GM23338 (cell line): ENCODE data around the gene RNF43. TPM values are rescaled to one million over a fixed set of nuclear protein-coding genes. Genes with fewer than 3 reads are reported as not detected.

Source experiments
- ATAC-seq: fragments of 200-7000 bp; cut with Tn5 transposase; 3 replicates; pipeline ENCODE4 v1.9.1; 2020
- DNase-seq: peaks from one replicate; pipeline ENCODE4 v3.0.0-alpha.2; 2015; ENCODE audit warnings: low spot score
- H2AFZ ChIP-seq: fragments of 200-600 bp; sonication (generic); 2 replicates; pipeline ENCODE4 v1.8.0; 2016; ENCODE audit warnings: antibody characterized with exemption, mild to moderate bottlenecking, moderate library complexity
- H3F3A ChIP-seq: fragments of 200-600 bp; sonication (generic); replicated peaks from 2 replicates; pipeline ENCODE4 v1.8.0; 2017; ENCODE audit warnings: antibody characterized with exemption, mixed run types, low read depth
- H3K27ac ChIP-seq: fragments of 200-600 bp; sonication (generic); 2 replicates; pipeline ENCODE4 v1.6.1; 2016; ENCODE audit warnings: low read depth
- H3K27me3 ChIP-seq: fragments of 200-600 bp; sonication (generic); 2 replicates; pipeline ENCODE4 v1.8.0; 2016; ENCODE audit warnings: mild to moderate bottlenecking, mixed run types, moderate library complexity; ENCODE audit not compliant: insufficient read depth
- H3K36me3 ChIP-seq: fragments of 200-600 bp; sonication (generic); 2 replicates; pipeline ENCODE4 v1.8.0; 2016; ENCODE audit warnings: mild to moderate bottlenecking; ENCODE audit not compliant: insufficient read depth
- H3K4me1 ChIP-seq: fragments of 200-600 bp; sonication (generic); 2 replicates; pipeline ENCODE4 v1.8.0; 2016; ENCODE audit warnings: mild to moderate bottlenecking, moderate library complexity; ENCODE audit not compliant: insufficient read depth
- H3K4me2 ChIP-seq: fragments of 200-600 bp; sonication (generic); 2 replicates; pipeline ENCODE4 v1.7.1; 2017; ENCODE audit warnings: mixed run types
- H3K4me3 ChIP-seq: fragments of 200-600 bp; sonication (generic); 2 replicates; pipeline ENCODE4 v1.6.1; 2016; ENCODE audit warnings: mixed run types
- H3K79me2 ChIP-seq: fragments of 200-600 bp; sonication (generic); replicated peaks from 2 replicates; pipeline ENCODE4 v1.8.0; 2017; ENCODE audit warnings: mild to moderate bottlenecking; ENCODE audit not compliant: insufficient read depth
- H3K9me2 ChIP-seq: fragments of 200-600 bp; sonication (generic); 2 replicates; pipeline ENCODE4 v1.8.0; 2017; ENCODE audit not compliant: insufficient read depth
- H4K20me1 ChIP-seq: fragments of 200-600 bp; sonication (generic); replicated peaks from 2 replicates; pipeline ENCODE4 v1.8.0; 2017; ENCODE audit warnings: mild to moderate bottlenecking; ENCODE audit not compliant: insufficient read depth
- H3K27ac Mint-ChIP-seq: 2 replicates; pipeline ENCODE4 v1.8.0; 2020; ENCODE audit warnings: inconsistent platforms, mild to moderate bottlenecking, moderate library complexity, mixed read lengths
- H3K27me3 Mint-ChIP-seq: 3 replicates; pipeline ENCODE4 v1.8.0; 2022; ENCODE audit warnings: low read depth, mild to moderate bottlenecking, moderate library complexity, mixed read lengths, inconsistent platforms; ENCODE audit not compliant: insufficient read depth, poor library complexity
- H3K36me3 Mint-ChIP-seq: 3 replicates; pipeline ENCODE4 v1.8.0; 2021; ENCODE audit warnings: low read depth, mild to moderate bottlenecking, inconsistent platforms, moderate library complexity, mixed read lengths
- H3K4me1 Mint-ChIP-seq: 3 replicates; pipeline ENCODE4 v1.8.0; 2020; ENCODE audit warnings: mild to moderate bottlenecking, inconsistent platforms, mixed read lengths
- H3K4me3 Mint-ChIP-seq: 3 replicates; pipeline ENCODE4 v1.8.0; 2021; ENCODE audit warnings: moderate library complexity, mild to moderate bottlenecking, inconsistent platforms, mixed read lengths
- H3K9me3 Mint-ChIP-seq: 3 replicates; pipeline ENCODE4 v1.8.0; 2020; ENCODE audit warnings: moderate library complexity, mild to moderate bottlenecking, inconsistent platforms, mixed read lengths
- CREB1 ChIP-seq: fragments of 250-450 bp; sonication (Bioruptor Pico); IDR thresholded peaks from 2 replicates; pipeline ENCODE4 v1.5.0; 2020; ENCODE audit warnings: low read depth, mild to moderate bottlenecking, moderate library complexity
- EZH2 ChIP-seq: fragments of 200-600 bp; sonication (generic); IDR thresholded peaks from one replicate; pipeline ENCODE4 v1.8.0; 2017; ENCODE audit warnings: antibody characterized with exemption, mild to moderate bottlenecking, low read depth; ENCODE audit not compliant: unreplicated experiment
- JUNB ChIP-seq: IDR thresholded peaks from one replicate; pipeline ENCODE4 v1.6.1; 2016; ENCODE audit warnings: antibody characterized with exemption; ENCODE audit not compliant: unreplicated experiment
- NANOG ChIP-seq: IDR thresholded peaks from 2 replicates; pipeline ENCODE4 v1.6.1; 2016; ENCODE audit warnings: antibody characterized with exemption, borderline replicate concordance
- POLR2AphosphoS5 ChIP-seq: IDR thresholded peaks from 2 replicates; pipeline ENCODE4 v1.6.1; 2016; ENCODE audit warnings: antibody characterized with exemption, low read depth
- STAT1 ChIP-seq: IDR thresholded peaks from one replicate; pipeline ENCODE4 v1.6.1; 2016; ENCODE audit warnings: antibody characterized with exemption; ENCODE audit not compliant: unreplicated experiment
- ZNF114 ChIP-seq: fragments of 250-450 bp; sonication (Bioruptor Pico); IDR thresholded peaks from 2 replicates; pipeline ENCODE4 v1.5.0; 2020; ENCODE audit warnings: mild to moderate bottlenecking, moderate library complexity
- polyA plus RNA-seq: library from polyadenylated mRNA; unstranded; fragments of >200 nt; fragmentation: Nextera tagmentation; extraction: Ambion mirVana; gene quantifications from 2 replicates; pipeline ENCODE4 v1.2.1, GENCODE V29; 2016
- total RNA-seq: library from RNA; depleted of rRNA; stranded (reverse); fragments of >200 nt; shearing (Covaris generic); gene quantifications from 2 replicates; pipeline ENCODE4 v1.2.3, GENCODE V29; 2014
- TF ChIP-seq, protein P1 (sequence below): IDR thresholded peaks from 2 replicates; pipeline ENCODE4 v1.6.1; 2016; ENCODE audit warnings: antibody characterized with exemption
- TF ChIP-seq, protein P2 (sequence below): fragments of 250-450 bp; sonication (Bioruptor Pico); IDR thresholded peaks from 2 replicates; pipeline ENCODE4 v1.5.0; 2020; ENCODE audit warnings: mild to moderate bottlenecking, moderate library complexity

The RNF43 gene
- total and polyA plus RNA-seq, 2 experiments from 2014 or later, result 0.58 to 2.2 TPM

DNA sequence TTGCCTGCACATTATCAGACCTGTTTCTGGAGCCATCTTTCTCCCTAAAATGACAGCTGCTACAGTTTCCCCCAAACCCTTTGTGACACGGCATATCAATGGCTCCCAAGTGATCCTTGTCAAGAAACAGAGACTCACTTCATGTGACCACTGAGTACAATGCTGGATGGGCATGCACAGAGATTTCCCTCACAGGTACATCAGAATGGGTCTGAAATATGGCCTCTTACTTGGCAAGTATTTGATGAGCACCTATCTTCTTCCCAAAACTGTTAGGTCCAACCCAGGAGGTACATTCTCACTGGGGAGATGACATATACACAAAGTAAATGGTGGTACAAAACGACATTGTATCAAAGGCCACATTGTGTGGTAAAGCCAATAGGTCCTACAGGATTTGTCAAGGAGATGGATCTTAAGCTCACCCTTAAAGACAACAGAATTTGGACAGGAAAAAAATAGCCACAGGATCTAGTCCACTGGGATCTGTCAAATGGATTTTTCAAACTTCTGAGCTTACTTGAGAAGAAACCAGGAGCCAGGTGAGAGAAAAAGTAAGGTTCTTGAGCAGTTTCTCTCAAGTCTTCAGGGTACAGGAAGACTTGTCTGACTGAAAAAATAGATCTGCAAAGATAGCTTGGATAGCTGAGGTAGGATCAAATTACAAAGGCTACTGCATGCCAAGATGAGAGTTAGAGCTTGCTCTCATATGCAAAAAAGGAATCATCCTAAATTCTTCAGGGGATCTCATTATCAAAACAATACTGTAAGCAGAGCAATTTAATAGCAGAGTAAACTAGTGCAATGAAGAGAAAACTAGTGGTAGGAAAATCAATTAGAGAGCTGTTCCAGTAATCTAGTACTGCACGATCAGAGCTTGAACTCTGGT, 28.8 kb downstream of the RNF43 start:
- H3K79me2 ChIP-seq, result no peaks in the 10 kb centered on the region
- peak overlapping the region; percentile 41 for H3K4me2 ChIP-seq
- Mint-ChIP-seq H3K36me3 (no peaks in the 10 kb centered on the region), H3K4me1 (peaks cover 36% of the 10 kb centered on the region), H3K9me3 (no peaks in the 10 kb centered on the region), H3K4me3 (peak overlapping the region; percentile 45), H3K27ac (no peak overlapping the region), H3K27me3 (peaks cover 3% of the 10 kb centered on the region)
- H3K36me3 ChIP-seq, result no peaks in the 10 kb centered on the region
- H4K20me1 ChIP-seq, result no peaks in the 10 kb centered on the region
- no peaks in the 10 kb centered on the region; the same call in 1 of the 2 replicates for H3K9me2 ChIP-seq
- no peaks in the 10 kb centered on the region for H3F3A ChIP-seq
- H2AFZ ChIP-seq, result no peak overlapping the region
- DNase-seq, result peak; percentile 39
- H3K4me3 ChIP-seq, result peak overlapping the region; percentile 22
- peak; percentile 71 for ATAC-seq
- TF ChIP-seq CREB1 (CRISPR knock-in tag) (no peak), EZH2 (no peak), STAT1 (no peak), NANOG (peak; percentile 4; the same call in 1 of the 2 replicates)
- TF ChIP-seq, protein P1, sequence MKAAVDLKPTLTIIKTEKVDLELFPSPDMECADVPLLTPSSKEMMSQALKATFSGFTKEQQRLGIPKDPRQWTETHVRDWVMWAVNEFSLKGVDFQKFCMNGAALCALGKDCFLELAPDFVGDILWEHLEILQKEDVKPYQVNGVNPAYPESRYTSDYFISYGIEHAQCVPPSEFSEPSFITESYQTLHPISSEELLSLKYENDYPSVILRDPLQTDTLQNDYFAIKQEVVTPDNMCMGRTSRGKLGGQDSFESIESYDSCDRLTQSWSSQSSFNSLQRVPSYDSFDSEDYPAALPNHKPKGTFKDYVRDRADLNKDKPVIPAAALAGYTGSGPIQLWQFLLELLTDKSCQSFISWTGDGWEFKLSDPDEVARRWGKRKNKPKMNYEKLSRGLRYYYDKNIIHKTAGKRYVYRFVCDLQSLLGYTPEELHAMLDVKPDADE, result no peak
- peaks cover 19% of the 10 kb centered on the region for H3K4me1 ChIP-seq
- H3K27ac ChIP-seq, result no peak overlapping the region
- peaks cover 4% of the 10 kb centered on the region; the same call in 1 of the 2 replicates for H3K27me3 ChIP-seq

DNA sequence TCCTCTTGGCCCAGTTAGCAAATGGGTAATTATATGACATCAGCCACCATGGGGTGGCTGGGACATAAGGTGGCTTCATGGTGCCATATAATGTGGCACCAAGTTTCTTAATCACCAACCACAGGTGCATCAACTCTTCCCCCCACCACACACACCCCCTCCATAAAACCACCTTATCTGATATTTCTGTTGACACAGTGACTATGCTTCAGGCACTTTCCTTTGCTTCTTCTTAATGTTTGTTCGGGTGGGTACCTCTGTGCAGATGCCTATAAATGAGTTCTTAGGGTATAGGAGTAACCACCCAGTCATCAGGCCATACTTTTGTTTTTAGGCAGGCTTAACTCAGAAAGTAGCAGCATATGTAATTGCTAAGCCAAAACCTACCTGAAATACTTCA, 29.5 kb downstream of the RNF43 start:
- DNase-seq (no peak), ATAC-seq (no peak)
- peaks cover 4% of the 10 kb centered on the region; the same call in 1 of the 2 replicates for H3K27me3 ChIP-seq
- Mint-ChIP-seq H3K27ac (no peak overlapping the region), H3K27me3 (peaks cover 2% of the 10 kb centered on the region), H3K4me1 (peaks cover 36% of the 10 kb centered on the region), H3K4me3 (no peak overlapping the region), H3K9me3 (no peaks in the 10 kb centered on the region), H3K36me3 (no peaks in the 10 kb centered on the region)
- H3K36me3 ChIP-seq, result no peaks in the 10 kb centered on the region
- H3K4me3 ChIP-seq, result no peak overlapping the region
- no peak overlapping the region for H3K27ac ChIP-seq
- H3K4me2 ChIP-seq, result peak overlapping the region; percentile 41; the same call in 1 of the 2 replicates
- H4K20me1 ChIP-seq, result no peaks in the 10 kb centered on the region
- H3K4me1 ChIP-seq, result peaks cover 19% of the 10 kb centered on the region
- H3K9me2 ChIP-seq, result no peaks in the 10 kb centered on the region; the same call in 1 of the 2 replicates
- no peaks in the 10 kb centered on the region for H3K79me2 ChIP-seq
- no peak overlapping the region for H2AFZ ChIP-seq
- no peaks in the 10 kb centered on the region for H3F3A ChIP-seq
- TF ChIP-seq STAT1, result no peak
- TF ChIP-seq POLR2AphosphoS5, result no peak
- no peak for TF ChIP-seq CREB1 (CRISPR knock-in tag)
- no peak for TF ChIP-seq JUNB
- TF ChIP-seq EZH2, result no peak
- TF ChIP-seq, protein P2, sequence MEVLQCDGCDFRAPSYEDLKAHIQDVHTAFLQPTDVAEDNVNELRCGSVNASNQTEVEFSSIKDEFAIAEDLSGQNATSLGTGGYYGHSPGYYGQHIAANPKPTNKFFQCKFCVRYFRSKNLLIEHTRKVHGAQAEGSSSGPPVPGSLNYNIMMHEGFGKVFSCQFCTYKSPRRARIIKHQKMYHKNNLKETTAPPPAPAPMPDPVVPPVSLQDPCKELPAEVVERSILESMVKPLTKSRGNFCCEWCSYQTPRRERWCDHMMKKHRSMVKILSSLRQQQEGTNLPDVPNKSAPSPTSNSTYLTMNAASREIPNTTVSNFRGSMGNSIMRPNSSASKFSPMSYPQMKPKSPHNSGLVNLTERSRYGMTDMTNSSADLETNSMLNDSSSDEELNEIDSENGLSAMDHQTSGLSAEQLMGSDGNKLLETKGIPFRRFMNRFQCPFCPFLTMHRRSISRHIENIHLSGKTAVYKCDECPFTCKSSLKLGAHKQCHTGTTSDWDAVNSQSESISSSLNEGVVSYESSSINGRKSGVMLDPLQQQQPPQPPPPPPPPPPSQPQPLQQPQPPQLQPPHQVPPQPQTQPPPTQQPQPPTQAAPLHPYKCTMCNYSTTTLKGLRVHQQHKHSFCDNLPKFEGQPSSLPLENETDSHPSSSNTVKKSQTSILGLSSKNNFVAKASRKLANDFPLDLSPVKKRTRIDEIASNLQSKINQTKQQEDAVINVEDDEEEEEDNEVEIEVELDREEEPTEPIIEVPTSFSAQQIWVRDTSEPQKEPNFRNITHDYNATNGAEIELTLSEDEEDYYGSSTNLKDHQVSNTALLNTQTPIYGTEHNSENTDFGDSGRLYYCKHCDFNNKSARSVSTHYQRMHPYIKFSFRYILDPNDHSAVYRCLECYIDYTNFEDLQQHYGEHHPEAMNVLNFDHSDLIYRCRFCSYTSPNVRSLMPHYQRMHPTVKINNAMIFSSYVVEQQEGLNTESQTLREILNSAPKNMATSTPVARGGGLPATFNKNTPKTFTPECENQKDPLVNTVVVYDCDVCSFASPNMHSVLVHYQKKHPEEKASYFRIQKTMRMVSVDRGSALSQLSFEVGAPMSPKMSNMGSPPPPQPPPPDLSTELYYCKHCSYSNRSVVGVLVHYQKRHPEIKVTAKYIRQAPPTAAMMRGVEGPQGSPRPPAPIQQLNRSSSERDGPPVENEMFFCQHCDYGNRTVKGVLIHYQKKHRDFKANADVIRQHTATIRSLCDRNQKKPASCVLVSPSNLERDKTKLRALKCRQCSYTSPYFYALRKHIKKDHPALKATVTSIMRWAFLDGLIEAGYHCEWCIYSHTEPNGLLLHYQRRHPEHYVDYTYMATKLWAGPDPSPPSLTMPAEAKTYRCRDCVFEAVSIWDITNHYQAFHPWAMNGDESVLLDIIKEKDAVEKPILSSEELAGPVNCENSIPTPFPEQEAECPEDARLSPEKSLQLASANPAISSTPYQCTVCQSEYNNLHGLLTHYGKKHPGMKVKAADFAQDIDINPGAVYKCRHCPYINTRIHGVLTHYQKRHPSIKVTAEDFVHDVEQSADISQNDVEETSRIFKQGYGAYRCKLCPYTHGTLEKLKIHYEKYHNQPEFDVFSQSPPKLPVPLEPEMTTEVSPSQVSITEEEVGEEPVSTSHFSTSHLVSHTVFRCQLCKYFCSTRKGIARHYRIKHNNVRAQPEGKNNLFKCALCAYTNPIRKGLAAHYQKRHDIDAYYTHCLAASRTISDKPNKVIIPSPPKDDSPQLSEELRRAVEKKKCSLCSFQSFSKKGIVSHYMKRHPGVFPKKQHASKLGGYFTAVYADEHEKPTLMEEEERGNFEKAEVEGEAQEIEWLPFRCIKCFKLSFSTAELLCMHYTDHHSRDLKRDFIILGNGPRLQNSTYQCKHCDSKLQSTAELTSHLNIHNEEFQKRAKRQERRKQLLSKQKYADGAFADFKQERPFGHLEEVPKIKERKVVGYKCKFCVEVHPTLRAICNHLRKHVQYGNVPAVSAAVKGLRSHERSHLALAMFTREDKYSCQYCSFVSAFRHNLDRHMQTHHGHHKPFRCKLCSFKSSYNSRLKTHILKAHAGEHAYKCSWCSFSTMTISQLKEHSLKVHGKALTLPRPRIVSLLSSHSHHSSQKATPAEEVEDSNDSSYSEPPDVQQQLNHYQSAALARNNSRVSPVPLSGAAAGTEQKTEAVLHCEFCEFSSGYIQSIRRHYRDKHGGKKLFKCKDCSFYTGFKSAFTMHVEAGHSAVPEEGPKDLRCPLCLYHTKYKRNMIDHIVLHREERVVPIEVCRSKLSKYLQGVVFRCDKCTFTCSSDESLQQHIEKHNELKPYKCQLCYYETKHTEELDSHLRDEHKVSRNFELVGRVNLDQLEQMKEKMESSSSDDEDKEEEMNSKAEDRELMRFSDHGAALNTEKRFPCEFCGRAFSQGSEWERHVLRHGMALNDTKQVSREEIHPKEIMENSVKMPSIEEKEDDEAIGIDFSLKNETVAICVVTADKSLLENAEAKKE, result no peak
- TF ChIP-seq ZNF114 (CRISPR knock-in tag), result no peak
